Measurements from ENCODE around the gene ADGRB2. TPM values are rescaled to one million over a fixed set of nuclear protein-coding genes. Genes with fewer than 3 reads are reported as not detected.
A peak's percentile ranks its signal among the peaks of the same experiment; 100 is the strongest.

ADGRB2 gene
- polyA plus RNA-seq, 1 donor, result 17.6 TPM

DNA sequence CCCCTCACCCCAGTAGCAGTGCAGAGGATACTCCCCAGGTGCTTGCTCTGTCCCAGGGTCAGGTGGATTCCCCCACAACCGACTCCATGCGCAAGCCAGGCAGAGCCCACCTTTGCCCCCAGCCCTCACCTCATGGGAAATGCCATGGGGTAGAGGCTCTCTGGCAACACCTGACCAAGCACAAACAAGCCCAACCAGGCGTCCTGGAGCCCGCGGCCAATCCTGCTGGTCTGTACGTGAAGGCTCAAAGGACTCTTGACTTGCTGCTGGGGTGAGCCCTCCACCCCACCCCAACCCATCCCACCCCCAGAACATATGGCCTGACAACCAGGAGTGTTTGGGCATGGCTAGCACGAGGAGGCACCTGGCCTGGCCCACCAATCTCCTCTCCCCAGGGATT is 1.8 kb downstream of the ADGRB2 start:
- no peak for DNase-seq

DNA sequence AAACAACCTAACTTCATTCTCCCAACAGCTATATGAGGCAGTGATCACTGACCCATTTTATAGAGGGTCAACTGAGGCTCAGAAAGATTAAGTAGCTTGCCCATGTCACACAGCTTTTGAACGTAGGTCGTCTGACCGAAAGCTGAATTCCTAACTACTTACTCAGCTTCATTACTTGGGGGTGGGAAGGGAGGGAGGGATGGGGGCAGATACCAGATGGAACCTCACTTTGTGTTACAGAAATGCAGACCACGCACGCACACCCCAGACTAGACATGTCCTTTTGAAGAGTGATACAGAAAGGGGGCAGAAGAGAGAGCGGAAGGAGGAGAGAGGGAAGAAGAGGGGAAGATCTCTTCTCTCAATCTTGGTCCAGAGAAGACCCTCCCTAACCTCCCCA is 2.3 kb downstream of the ADGRB2 start:
- no peak for DNase-seq

DNA sequence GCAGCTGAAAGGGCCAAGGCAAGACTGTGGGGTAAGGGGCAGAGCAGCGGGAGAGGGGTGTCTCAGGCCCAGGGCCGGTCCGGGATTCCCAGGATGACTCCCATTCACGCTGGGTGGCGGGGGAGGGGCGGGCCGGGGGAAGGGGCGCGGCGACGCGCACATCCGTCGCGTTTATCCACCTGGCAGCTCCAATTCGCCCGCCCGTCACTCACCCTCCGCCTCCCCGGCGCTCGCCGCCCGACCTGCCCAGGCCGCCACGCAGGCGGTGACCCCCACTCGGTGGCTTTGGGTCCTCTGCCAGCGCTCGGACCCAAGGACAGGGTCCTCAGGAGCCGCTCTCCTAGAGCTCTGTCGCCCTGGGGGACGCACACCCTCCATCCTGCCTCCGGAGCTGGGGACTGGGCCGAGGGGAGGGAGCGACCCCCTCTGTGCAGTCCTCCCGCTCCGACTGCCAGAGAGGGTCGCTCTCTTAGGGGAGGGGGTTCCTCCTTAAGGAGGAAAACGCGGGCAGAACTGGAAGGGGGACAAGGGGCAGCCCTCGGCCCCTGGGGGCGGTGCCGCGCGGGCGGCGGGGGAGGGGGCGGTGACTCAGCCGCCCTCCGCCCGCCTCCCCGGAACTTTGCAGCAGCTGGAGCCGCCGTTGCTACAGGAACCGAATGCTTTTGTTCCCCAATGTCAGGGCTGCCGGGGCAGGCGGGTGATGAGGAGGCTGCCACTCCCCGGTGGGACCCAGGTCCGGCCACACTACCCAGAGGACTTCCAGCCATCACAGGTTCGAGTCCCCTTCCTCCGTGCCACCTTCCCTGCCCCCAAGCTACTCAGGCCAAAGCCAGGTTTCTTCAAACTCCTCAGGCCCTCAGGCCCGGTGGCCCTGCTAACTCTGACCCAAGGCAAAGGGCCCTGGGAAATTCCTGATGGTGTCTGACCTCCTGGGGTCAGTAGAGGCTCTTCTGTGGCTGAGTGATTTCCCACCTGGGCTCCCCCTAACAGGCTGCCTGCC is 3.4 kb downstream of the ADGRB2 start:
- peak; percentile 72 for DNase-seq

DNA sequence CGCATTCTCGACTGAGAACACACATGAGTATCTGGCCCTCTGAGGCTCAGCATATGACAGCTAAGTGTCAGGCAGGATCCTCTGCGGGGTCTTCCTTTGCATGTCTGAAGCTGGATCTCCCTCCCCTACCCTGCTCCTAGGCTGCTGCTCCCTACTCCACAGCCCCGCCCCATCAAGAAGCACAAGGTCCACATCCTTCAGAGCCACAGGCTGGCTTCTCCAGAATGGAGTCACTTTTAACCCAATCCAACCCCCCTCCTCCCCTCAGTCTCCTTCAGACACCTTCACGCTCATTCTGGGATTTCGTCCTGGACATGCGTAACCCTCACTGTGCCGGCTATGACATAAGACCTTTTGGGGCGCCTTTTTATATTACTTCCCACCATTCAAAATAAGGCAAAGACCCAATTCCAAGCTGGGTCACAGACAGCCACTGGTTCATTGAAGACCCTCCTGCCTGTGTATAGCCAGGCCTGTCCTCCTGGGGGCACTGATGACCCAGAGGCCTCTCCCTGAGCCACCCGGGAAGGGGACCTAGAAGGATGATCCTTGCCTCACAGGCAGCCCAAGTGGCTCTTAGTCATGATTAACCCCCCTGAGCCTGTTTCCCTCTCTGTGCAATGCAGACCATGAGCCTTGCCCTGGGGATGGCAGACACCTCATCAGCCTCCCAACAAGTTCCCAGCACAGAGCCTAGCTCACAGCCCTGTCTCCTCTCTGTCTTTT is 4.7 kb downstream of the ADGRB2 start:
- no peak for DNase-seq

DNA sequence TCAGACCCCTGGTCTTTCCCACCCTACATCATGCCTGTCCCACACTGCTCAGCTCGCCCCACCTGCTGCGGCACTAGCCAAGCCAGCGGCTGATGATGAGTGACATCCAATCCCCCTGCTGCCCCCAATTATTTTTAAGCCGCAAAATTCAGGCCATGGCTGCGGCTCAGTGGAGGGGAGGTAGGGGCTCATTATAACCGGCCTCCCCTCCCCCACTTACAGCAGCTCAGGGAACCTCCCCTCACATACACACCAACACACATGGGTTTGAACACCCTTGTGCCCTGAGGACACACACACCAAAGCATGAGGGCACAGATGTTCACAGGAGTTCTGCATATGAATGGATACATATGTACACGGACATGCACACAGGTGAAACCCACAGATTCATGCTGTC is 5.3 kb downstream of the ADGRB2 start:
- no peak for DNase-seq

DNA sequence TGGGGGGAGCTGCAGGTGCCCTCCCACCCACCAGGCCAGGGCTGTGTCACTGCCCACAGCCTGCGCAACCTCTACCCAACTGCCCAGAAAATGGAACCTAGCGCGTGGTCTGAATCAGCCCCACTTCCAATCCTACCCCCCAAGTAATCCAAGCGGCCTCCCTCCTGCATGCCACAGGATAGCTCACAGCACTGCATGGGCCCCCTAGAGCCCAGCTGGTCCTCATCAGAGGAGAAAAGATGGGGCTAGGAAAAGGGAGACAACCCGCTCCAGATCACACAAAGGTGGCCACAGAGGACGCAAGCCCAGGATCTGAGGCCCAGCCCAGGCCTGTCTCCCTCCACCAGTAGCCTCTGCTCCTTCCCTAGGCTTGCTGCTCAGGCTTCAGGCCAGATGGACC is 6.2 kb downstream of the ADGRB2 start:
- DNase-seq, result no peak

DNA sequence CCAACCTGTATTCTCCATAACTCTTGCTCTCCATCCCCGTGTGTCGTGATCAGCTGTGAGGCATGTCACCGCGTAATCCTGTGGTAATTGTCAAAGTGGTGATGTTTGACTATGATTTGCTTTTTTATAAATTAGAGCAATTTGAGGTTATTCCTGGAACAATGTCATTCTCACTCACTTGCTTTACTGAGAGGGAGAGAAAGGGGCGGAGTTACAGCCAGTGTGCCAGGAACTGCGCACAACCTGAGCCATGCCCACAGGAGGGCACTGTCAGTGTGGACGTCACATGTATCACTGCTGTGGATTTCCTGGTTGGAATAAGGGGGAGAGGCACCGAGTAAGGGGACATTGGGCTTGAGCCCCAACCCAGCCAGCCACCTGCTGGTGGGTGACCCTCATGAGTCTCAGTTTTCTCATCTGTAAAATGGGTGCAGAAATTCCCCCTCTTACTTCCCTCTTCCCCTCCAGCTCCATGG is 6.9 kb downstream of the ADGRB2 start:
- no peak for DNase-seq

DNA sequence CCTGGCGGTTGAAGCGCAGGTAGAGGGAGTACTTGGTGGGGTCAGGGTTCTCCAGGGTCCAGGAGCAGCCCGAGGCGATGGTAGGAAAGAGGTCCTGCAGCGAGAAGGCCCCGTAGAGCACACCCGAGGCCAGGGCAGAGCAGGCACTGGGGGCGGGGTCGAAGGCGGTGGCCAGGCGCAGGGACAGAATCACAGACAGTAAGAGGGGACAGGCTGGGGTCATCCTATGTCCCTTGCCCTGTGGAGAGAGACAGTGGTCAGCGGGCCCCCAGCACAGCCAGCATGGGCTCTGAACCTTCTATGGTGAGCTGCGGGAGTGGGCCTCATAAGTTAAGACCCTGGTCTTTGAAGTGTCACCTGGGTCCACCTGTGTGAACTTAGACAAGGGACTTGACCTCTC is 7.6 kb downstream of the ADGRB2 start:
- no peak for DNase-seq

DNA sequence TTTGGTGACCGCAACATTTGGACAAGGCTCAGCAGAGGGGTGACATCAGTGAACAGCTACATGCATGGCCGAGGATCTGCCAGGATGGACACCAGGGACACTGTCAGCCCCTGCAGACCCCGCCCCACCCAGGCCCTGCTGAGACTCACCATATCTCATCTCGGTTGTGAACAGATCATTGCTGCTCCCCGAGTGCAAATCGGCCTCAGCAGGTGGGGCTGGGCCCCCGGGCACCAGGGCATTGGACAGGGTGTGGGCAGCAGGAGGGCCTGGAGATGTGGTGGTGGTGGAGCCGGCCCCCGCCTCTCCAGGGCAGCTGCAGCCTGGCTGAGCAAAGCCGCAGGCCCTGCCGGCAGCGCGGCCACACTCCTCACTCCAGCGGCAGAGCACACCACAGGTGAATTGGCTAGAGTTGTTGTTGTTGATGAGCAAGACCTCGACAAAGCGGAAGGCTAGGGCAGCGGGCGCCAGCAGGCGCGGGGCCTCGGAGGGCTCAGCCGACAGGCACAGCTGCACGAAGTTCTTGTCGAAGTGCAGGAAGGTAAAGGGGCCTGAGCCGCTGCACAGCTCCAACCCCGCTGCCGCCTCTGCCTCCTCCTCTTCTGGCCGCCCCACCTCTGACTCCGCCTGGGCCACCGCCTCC is 8.2 kb downstream of the ADGRB2 start:
- DNase-seq, result no peak

DNA sequence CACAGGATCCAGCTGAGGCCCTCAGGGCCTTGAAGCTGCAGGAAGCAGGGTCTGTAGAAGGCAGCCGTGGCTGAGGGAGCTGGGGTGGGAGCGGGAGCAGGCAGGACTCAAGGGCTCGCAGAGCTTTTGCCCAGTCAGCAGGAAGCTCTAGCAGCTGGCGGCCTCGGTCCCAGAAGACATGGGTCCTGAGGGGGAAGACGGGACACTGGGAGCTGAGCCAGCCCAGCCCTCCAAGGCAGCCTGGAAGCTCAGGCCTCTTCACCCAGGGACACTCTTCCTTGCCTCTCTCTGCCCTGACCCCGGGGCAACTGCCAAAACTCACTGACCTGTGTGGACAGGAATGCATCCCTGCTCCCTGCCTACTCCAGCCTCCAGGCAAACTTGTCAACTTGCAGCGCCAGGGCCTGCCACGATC is 8.9 kb downstream of the ADGRB2 start:
- DNase-seq, result no peak

DNA sequence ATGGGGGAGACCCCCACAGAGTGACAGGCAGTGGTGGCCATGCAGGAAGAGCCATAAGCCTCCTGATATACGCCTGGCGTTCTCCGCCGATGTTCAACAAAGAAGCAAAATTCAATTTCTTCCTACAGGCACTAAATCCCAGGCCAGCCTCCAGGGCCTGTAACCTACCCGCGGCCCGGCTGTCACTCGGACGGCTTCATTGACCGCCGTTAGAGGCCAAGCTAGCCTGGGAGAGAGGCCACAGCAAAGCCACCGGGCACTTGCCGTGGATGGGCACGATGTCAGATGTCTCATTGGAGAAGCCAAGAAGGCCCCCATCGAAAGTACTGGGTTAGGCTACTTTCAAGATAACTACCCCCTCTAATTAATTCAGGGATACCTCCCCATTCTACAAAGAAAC is 9.7 kb downstream of the ADGRB2 start:
- no peak for DNase-seq

DNA sequence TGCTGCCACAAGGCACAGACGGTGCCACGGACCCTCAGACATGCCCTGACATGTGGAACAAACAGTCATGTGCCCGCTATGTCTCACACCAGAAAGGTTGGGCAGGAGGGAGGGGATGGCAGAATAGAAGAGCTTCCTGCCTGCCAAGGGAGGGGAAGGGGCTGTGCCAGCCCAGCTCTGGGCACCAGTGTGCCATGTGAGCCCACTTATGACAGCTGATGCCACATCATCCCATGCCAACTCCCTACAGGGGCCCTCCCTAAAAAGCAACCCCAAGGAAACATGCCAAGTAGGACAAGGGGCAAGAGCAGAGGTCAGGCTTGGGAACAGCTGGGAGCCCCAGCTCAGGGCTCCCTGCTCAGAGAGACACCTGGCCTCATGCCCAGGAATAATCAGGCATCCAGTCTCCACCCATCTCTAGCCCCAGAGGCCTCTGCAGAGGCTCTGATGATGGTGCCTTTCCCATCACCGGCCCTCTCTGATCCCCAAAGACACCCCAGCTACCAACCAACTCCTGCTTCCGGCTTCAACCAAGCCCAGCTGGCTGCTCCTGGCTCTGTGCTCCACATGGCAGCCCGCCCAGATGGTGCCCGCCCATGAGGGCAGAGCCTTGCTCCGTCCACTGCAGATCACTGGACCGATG is 10.3 kb downstream of the ADGRB2 start:
- peak; percentile 69 for DNase-seq

DNA sequence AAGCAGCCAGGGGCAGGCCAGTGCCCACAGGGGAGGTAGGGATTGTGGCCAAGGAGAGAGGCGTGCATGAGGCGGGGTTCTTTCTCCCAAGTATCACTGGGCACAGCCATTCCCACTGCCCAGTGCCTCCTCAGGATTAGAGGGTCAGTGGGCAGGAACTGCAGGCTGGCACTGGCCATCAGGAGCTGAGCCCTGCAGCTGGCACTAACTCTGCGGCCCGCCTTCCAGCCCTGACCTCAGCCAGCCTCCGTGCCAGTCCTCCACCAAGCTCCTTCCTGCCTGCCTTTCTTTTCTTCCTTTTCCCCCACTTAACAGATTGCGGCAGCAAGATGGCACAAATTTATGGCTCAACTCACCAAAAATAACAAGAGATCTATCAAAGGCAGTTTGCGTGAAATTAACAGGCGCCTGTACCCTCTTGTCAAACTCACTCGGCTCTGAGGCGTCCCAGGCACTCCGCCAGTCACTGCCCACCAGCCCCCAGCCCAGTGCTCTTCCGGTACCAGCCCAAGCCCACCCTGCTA is 11.1 kb downstream of the ADGRB2 start:
- DNase-seq, result no peak

DNA sequence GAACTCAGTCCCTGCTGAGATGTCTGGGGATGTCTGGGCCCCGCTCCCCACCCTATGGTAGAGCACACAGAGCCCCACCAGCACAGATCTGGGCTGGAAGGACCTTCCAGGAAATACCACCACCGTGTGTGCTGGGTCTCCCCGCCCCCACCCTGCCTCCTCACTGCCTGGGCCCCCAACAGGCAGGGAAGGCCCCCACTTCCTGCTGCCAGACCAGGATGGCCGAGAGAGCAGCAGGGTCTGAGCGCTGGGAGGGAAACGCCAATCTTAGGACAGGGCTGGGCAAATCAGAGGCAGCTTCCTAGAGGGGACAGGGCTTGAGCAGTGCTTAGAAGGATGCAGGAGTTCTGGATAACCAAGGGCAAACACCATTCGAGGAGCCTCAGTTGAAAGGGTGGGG is 11.9 kb downstream of the ADGRB2 start:
- DNase-seq, result no peak

DNA sequence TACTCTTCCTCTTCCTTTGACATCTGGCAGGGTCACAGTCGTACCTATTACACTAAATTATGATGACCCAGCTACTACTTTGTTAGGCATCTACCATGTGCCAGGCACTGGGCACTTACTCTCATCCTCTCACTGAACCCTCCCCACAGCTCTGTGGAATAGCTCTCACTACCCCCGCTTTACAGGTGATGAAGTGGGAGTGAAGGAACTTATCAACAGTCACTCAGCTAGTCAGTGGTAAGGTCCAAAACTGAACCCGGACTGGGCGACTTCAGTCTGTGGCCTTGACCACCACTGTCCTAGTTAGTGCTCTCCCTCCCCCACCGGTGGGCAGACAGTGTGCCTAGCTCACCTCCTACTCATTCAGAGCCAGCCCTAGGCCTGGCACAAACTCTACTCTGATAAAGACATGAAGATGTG is 12.3 kb downstream of the ADGRB2 start:
- no peak for DNase-seq

DNA sequence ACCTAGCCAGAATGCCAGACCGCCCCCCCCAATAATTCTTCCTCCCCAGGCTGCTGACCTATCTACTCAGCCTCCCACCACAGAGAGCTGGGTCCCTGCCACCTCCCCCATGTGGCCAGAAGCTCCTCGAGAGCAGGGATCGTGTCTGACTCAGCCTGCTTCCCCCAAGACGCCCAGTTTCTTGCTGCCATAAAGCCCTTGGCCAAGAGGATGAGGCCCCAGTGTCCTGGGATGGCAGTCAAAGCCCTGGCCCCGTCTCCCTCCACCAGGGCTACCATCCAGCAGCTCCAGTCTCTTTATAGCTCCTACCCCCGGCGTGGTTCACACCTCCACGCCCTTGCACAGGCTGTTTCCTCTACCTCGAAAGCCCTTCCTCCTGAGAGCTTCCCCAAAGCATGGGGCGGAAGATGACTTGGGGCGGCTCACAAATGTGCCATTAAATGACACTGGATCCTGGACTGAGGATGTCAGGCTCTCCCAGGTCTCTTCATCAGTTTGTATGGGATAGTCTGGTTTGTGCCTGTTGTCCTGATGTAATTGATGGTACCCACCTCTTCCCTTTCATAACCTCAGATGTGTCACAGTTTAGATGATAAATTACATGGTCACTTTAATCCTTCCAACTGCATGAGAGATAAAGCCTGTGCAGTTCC is 13.2 kb downstream of the ADGRB2 start:
- DNase-seq, result no peak

DNA sequence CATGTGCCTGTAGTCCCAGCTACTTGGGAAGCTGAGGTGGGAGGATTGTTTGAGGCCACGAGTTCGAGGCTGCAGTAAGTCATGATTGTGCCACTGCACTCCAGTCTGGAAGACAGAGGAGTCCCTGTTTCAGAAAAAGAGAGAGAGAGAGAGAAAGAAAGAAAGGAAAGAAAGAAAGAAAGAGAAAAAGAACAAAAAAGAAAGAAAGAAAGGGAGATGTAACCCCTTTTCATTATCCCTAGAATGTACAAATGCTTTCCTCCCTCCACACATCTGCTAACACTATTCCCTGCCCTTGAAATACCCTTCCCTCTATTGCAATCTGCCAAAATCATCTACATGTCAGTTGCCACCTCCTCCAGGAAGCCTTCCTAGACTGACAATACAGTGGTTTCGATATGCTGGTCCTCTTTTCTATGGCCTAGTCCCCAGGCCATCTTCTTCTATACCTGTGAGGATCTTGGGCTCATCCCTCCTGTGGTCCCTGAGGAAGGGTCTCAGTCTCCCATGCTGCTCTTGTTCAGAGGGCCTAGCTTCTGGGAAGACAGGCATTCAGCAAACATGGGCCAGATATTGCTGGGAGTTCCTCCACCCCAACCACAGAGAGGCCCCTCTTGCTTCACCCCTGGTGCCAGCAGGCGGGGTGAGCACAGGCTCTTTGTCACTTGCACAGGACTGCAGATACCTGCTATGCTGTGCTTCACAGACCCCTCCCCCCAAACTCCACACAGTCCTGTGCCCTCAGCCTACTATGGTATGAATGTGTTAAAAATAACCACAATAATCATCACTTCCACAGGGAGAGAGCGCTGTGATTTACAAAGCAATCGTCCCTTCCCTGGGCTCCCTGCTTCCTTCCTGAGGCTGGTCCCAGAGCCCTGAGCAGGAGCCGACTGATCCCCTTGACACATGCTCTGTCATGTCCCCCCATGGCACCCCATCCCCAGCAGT is 14.1 kb downstream of the ADGRB2 start:
- DNase-seq, result no peak

DNA sequence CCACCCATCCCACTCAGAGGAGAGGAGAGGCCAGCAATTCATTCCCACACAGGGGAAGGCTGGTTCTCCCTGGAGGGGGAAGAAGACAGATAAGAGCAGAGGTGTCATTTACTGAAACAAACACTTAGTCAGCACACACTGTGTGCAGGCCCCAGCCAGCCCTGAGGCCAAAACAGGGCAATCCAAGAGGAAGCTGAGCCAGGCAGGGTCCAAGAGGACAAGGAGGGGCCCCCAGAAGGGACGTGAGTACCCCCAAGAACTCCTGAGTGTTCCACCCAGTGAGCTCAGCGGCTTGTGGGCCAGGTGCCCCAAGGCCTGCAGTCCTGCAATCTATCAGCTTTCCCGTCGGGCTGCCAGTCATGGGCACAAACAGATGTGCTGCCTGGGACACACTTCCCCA is 15.8 kb downstream of the ADGRB2 start:
- no peak for DNase-seq

DNA sequence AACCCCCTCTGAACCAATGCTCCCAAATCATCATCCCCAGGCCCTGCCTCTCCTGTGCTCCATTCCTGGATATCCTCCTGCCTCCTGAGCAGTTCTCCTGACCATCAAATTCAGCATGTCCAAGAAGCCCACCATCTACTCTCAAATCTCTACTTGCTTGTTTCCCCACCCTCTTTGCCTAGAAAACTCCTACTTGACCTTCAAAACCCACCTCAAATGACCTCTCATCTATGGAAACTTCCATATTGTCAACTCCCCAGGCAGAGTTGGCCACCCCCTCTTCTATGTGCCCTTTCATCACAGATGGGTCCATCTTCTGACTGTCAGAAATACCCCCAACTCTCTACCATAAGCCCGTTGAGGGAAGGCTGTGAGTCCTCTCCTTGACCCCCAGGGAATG is 16.8 kb downstream of the ADGRB2 start:
- no peak for DNase-seq

DNA sequence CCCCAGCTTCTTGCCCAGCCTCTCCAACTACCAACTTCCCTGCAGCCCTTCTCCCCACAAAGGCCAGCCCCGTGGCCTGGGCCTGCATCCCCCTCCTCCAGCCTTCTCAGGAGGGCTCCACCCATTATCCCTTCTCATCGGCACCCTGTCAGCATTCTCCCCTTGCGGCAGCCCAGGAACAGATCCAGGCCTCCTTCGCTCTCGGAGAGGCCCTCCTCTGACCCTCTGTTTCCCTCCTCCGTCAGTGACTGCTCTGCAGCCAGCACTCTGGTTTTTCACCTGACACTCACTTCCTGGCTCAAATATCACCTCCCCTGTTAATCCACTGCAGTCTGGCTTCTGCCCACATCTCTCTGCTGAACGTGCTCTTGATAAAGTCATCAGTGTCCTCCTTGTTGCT is 17.5 kb downstream of the ADGRB2 start:
- no peak for DNase-seq
